ENCODE measurements around the gene KCNK2. TPM values are rescaled to one million over a fixed set of nuclear protein-coding genes. Genes with fewer than 3 reads are reported as not detected.

Gene KCNK2
- total RNA-seq, 1 donor from 2014 or later: 1.1 TPM

DNA sequence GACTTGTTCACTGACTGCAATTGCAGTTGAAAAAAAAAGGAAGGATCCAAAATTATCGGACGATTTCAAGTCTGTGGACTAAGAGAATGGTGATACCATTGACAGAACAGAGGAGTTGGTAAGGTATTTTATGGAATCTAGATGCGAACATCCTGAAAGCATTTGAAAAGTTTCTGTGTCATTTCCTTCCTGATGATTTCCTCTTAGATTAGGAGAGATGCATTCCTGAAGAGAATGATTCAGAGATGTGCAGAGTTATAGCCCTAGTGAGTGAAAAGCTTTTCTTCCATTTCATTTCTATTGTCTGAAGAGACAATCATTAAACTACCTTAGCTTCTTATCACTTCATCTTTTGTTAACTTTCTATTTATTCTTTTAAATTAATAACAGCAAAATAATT, 200.0 kb downstream of the KCNK2 start:
- Mint-ChIP-seq H3K27ac (no peak overlapping the region), H3K36me3 (no peaks in the 10 kb centered on the region), H3K4me1 (no peaks in the 10 kb centered on the region), H3K4me3 (no peak overlapping the region), H3K27me3 (ENCODE audit: insufficient read depth, low read depth) (no peaks in the 10 kb centered on the region), H3K9me3 (no peaks in the 10 kb centered on the region)
- DNase-seq (ENCODE audit: low spot score): no peak
- no peaks in the 10 kb centered on the region for H3K9me3 ChIP-seq (ENCODE audit: low read depth)
- H3K27me3 ChIP-seq: no peaks in the 10 kb centered on the region
- H3K79me2 ChIP-seq (ENCODE audit: low read depth): no peaks in the 10 kb centered on the region
- no peak overlapping the region for H3K27ac ChIP-seq
- H3K9ac ChIP-seq: no peak overlapping the region
- no peaks in the 10 kb centered on the region for H3F3A ChIP-seq (ENCODE audit: low read depth)
- H3K4me3 ChIP-seq: no peak overlapping the region
- H3K36me3 ChIP-seq: no peaks in the 10 kb centered on the region
- TF ChIP-seq EZH2 (IDR thresholded peaks at IDR 0.05) (no peak), EZH2phosphoT487 (IDR thresholded peaks at IDR 0.05) (no peak)
- TF ChIP-seq, protein P1, sequence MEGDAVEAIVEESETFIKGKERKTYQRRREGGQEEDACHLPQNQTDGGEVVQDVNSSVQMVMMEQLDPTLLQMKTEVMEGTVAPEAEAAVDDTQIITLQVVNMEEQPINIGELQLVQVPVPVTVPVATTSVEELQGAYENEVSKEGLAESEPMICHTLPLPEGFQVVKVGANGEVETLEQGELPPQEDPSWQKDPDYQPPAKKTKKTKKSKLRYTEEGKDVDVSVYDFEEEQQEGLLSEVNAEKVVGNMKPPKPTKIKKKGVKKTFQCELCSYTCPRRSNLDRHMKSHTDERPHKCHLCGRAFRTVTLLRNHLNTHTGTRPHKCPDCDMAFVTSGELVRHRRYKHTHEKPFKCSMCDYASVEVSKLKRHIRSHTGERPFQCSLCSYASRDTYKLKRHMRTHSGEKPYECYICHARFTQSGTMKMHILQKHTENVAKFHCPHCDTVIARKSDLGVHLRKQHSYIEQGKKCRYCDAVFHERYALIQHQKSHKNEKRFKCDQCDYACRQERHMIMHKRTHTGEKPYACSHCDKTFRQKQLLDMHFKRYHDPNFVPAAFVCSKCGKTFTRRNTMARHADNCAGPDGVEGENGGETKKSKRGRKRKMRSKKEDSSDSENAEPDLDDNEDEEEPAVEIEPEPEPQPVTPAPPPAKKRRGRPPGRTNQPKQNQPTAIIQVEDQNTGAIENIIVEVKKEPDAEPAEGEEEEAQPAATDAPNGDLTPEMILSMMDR (IDR thresholded peaks at IDR 0.05): no peak
- H3K4me2 ChIP-seq: no peak overlapping the region
- H3K4me1 ChIP-seq: no peaks in the 10 kb centered on the region
- no peak overlapping the region for H2AFZ ChIP-seq (replicated peaks)
- H4K20me1 ChIP-seq (ENCODE audit: low read depth): no peaks in the 10 kb centered on the region

DNA sequence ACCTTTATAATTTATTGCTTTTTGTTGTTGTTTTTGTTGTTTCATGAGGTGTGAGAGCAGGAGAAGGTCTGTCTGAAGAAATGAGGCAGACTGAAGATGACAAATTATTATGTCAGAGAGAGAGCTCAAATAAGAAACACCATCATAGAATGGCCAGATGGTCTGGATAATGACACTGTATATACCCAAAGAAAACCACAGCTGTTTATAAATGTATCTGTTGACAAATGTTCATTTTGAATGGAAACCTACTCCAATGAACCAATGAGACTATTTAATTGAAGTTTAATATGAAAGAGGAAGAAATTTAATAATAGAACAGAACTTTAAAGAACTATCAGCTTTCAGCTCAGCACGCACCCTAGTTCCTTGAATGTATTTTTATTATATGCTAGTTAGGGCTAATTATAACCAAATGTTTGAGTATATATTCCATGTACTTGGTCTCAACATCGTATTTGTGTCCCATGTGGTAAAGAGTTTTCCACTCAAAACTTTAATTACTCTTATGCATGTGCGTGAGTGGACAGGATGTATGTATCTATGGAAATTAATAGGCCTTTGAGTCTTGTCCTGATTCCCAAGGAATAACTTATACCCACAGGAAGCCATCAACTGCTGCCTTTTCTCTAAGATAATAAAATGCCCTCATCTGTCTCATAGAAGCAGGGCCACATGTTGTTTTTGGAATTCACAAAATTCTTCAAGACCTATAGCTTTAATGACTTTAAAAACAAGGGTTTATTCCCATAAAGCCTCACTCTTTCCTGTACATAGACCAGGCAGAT, 202.7 kb downstream of the KCNK2 start:
- Histone ChIP-seq H4K20me1 (ENCODE audit: low read depth) (no peaks in the 10 kb centered on the region), H3F3A (ENCODE audit: low read depth) (no peaks in the 10 kb centered on the region), H2AFZ (replicated peaks) (no peak overlapping the region), H3K4me2 (no peak overlapping the region), H3K9ac (no peak overlapping the region), H3K4me1 (no peaks in the 10 kb centered on the region), H3K27ac (no peak overlapping the region), H3K9me3 (ENCODE audit: low read depth) (no peaks in the 10 kb centered on the region), H3K27me3 (no peaks in the 10 kb centered on the region), H3K4me3 (no peak overlapping the region), H3K36me3 (no peaks in the 10 kb centered on the region), H3K79me2 (ENCODE audit: low read depth) (no peaks in the 10 kb centered on the region)
- Mint-ChIP-seq H3K36me3 (no peaks in the 10 kb centered on the region), H3K4me1 (no peaks in the 10 kb centered on the region), H3K27me3 (ENCODE audit: insufficient read depth, low read depth) (no peaks in the 10 kb centered on the region), H3K9me3 (no peaks in the 10 kb centered on the region), H3K4me3 (no peak overlapping the region), H3K27ac (no peak overlapping the region)
- TF ChIP-seq EZH2 (IDR thresholded peaks at IDR 0.05): no peak
- no peak for TF ChIP-seq EZH2phosphoT487 (IDR thresholded peaks at IDR 0.05)
- TF ChIP-seq, protein P1 (IDR thresholded peaks at IDR 0.05): no peak
- DNase-seq (ENCODE audit: low spot score): no peak

Measured in neural progenitor cell (in vitro differentiated cells).